Measurements from ENCODE around the gene TPH2.

TPH2 gene

GRCh38 chr12:71938728-71939385 is at the start of gene TPH2:
Gene TPH2 (plus strand): TSS chr12:71938845. CDS start chr12:71938987, 142 bp downstream.
- H4K20me1 ChIP-seq (ENCODE audit: insufficient read depth): no peaks in the 10 kb centered on the region
- H3K4me2 ChIP-seq: no peak within 1 kb of the TSS
- H2AFZ ChIP-seq (ENCODE audit: low read depth): no peak within 1 kb of the TSS
- TF ChIP-seq CTCF (conservative IDR thresholded peaks at IDR 0.05; ENCODE audit: low read depth, low read length): peak; percentile 48; the same call in 1 of the 2 replicates
- H3K36me3 ChIP-seq (ENCODE audit: insufficient read depth): no peaks in the 10 kb centered on the region
- H3K27me3 ChIP-seq (ENCODE audit: insufficient read depth, low read depth): no peaks in the 10 kb centered on the region
- no peaks in the 10 kb centered on the region for H3K79me2 ChIP-seq (ENCODE audit: insufficient read depth, low read depth)
- H3K4me3 ChIP-seq (IDR thresholded peaks at IDR 0.05; ENCODE audit: insufficient read depth, low read depth, low read length): no peak within 1 kb of the TSS
- H3K27ac ChIP-seq: no peak within 1 kb of the TSS
- no peak within 1 kb of the TSS for H3K9ac ChIP-seq
- H3K4me1 ChIP-seq (ENCODE audit: low read depth, poor library complexity, severe bottlenecking): no peaks in the 10 kb centered on the region

GRCh38 chr12:71890475-71890874 is 48.2 kb upstream of the TPH2 start:
- no peak overlapping the region for H3K4me2 ChIP-seq
- H2AFZ ChIP-seq (ENCODE audit: low read depth): no peak overlapping the region
- H3K79me2 ChIP-seq (ENCODE audit: insufficient read depth, low read depth): no peaks in the 10 kb centered on the region
- no peak for TF ChIP-seq CTCF (conservative IDR thresholded peaks at IDR 0.05; ENCODE audit: low read depth, low read length)
- H3K27me3 ChIP-seq (ENCODE audit: insufficient read depth, low read depth): no peaks in the 10 kb centered on the region
- no peak overlapping the region for H3K9ac ChIP-seq
- no peak overlapping the region for H3K27ac ChIP-seq
- H3K4me1 ChIP-seq (ENCODE audit: low read depth, poor library complexity, severe bottlenecking): no peaks in the 10 kb centered on the region
- H3K36me3 ChIP-seq (ENCODE audit: insufficient read depth): peaks cover 5% of the 10 kb centered on the region; the same call in 1 of the 2 replicates
- no peaks in the 10 kb centered on the region for H4K20me1 ChIP-seq (ENCODE audit: insufficient read depth)
- H3K4me3 ChIP-seq (IDR thresholded peaks at IDR 0.05; ENCODE audit: insufficient read depth, low read depth, low read length): no peak overlapping the region

DNA sequence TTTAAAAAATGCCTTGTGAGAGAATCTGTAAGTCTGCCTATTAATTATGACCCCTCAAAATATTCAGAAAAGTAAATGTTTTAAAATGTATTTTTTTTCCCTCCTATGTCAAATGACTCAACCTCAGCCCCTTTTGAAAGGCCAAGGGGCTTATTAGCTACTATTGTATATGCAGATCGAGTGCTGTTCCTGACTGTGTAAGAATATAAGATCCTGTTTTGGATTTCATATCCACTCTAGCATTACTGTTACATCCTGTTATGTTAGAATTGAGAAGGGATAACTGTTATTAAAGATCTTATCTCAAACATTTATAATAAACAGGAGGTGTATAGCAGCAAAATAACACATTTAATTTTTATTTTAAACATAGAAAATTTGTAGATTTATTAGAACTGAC is 46.6 kb upstream of the TPH2 start:
- no peaks in the 10 kb centered on the region for H3K27me3 ChIP-seq (ENCODE audit: insufficient read depth, low read depth)
- no peak overlapping the region for H3K4me3 ChIP-seq (IDR thresholded peaks at IDR 0.05; ENCODE audit: insufficient read depth, low read depth, low read length)
- H2AFZ ChIP-seq (ENCODE audit: low read depth): no peak overlapping the region
- no peaks in the 10 kb centered on the region for H3K4me1 ChIP-seq (ENCODE audit: low read depth, poor library complexity, severe bottlenecking)
- no peak overlapping the region for H3K9ac ChIP-seq
- no peaks in the 10 kb centered on the region for H3K79me2 ChIP-seq (ENCODE audit: insufficient read depth, low read depth)
- H3K27ac ChIP-seq: no peak overlapping the region
- H3K36me3 ChIP-seq (ENCODE audit: insufficient read depth): peaks cover 9% of the 10 kb centered on the region; the same call in 1 of the 2 replicates
- TF ChIP-seq CTCF (conservative IDR thresholded peaks at IDR 0.05; ENCODE audit: low read depth, low read length): no peak
- H4K20me1 ChIP-seq (ENCODE audit: insufficient read depth): no peaks in the 10 kb centered on the region
- no peak overlapping the region for H3K4me2 ChIP-seq

- H3K4me3 ChIP-seq (IDR thresholded peaks at IDR 0.05; ENCODE audit: insufficient read depth, low read depth, low read length): no peak overlapping the region
- H3K9ac ChIP-seq: no peak overlapping the region
- H3K4me2 ChIP-seq: no peak overlapping the region
These were observed 42.3 kb upstream of the TPH2 start for GRCh38 chr12:71896205-71896882.

More at GRCh38 chr12:71896205-71896882, 42.3 kb upstream of the TPH2 start:
- peaks cover 15% of the 10 kb centered on the region for H3K36me3 ChIP-seq (ENCODE audit: insufficient read depth)
- no peak overlapping the region for H3K27ac ChIP-seq
- no peak overlapping the region for H2AFZ ChIP-seq (ENCODE audit: low read depth)
- no peaks in the 10 kb centered on the region for H4K20me1 ChIP-seq (ENCODE audit: insufficient read depth)
- H3K4me1 ChIP-seq (ENCODE audit: low read depth, poor library complexity, severe bottlenecking): no peaks in the 10 kb centered on the region
- H3K27me3 ChIP-seq (ENCODE audit: insufficient read depth, low read depth): no peaks in the 10 kb centered on the region
- TF ChIP-seq CTCF (conservative IDR thresholded peaks at IDR 0.05; ENCODE audit: low read depth, low read length): no peak
- no peaks in the 10 kb centered on the region for H3K79me2 ChIP-seq (ENCODE audit: insufficient read depth, low read depth)
